PC-3 (cell line): ENCODE data around the gene UBXN11.

Experiments
- CTCF ChIP-seq: fragments of 300-600 bp; sonication (generic); conservative IDR thresholded peaks from 2 replicates; pipeline ENCODE4 v1.5.1; 2017; ENCODE audit warnings: antibody characterized with exemption, low read depth, mild to moderate bottlenecking, low read length
- EZH2phosphoT487 ChIP-seq: fragments of 300-600 bp; sonication (generic); IDR thresholded peaks from 2 replicates; pipeline ENCODE4 v1.6.1; 2018; ENCODE audit warnings: mild to moderate bottlenecking, antibody characterized with exemption, low read length, borderline replicate concordance

- TF ChIP-seq CTCF (peak; percentile 56), EZH2phosphoT487 (no peak)
Observed at GRCh38 chr1:26279456-26280332, 26.7 kb downstream of the UBXN11 start, which contains the start of gene SH3BGRL3.
